Measurements from ENCODE around the gene TEX11.

GRCh38 chrX:70908541-70908940, at the start of gene TEX11:
- TF ChIP-seq EZH2 (IDR thresholded peaks at IDR 0.05; ENCODE audit: low read length) (no peak), CTCF (optimal IDR thresholded peaks at IDR 0.05 in 1 of 3, IDR thresholded peaks at IDR 0.05 in 1 of 3, conservative IDR thresholded peaks at IDR 0.05 in 1 of 3; ENCODE audit: extremely low read depth in 1 of 3, insufficient read depth in 2 of 3, low read length in 3 of 3) (no peak)
